Fibroblast of lung (primary cell): Measurements from ENCODE around the gene SCIN. TPM values are rescaled to one million over a fixed set of nuclear protein-coding genes. Genes with fewer than 3 reads are reported as not detected.
A peak's percentile ranks its signal among the peaks of the same experiment; 100 is the strongest.

Experiments used
- DNase-seq, 2 donors: peaks; one replicate each; pipeline versions ENCODE4 v3.0.0 to v3.0.0-alpha.2; 2010; ENCODE audit warnings: low read depth in 2 of 2
- H2AFZ ChIP-seq: 2 replicates; pipeline ENCODE4 v1.5.1; 2012; ENCODE audit warnings: low read length, control low read depth, inconsistent platforms
- H3K27ac ChIP-seq: 2 replicates; pipeline ENCODE4 v1.5.1; 2011; ENCODE audit warnings: low read length, control low read depth; ENCODE audit not compliant: insufficient read depth
- H3K27me3 ChIP-seq: 2 replicates; pipeline ENCODE4 v1.5.1; 2011; ENCODE audit warnings: mild to moderate bottlenecking, low read length; ENCODE audit not compliant: control insufficient read depth, insufficient read depth
- H3K36me3 ChIP-seq: 2 replicates; pipeline ENCODE4 v1.5.1; 2011; ENCODE audit warnings: low read length; ENCODE audit not compliant: control insufficient read depth, insufficient read depth
- H3K4me1 ChIP-seq: 2 replicates; pipeline ENCODE4 v1.5.1; 2011; ENCODE audit warnings: low read length; ENCODE audit not compliant: control insufficient read depth, insufficient read depth; ENCODE audit errors: extremely low read depth
- H3K4me2 ChIP-seq: 2 replicates; pipeline ENCODE4 v1.5.1; 2011; ENCODE audit warnings: low read length, control low read depth; ENCODE audit not compliant: insufficient read depth; ENCODE audit errors: extremely low read depth
- H3K4me3 ChIP-seq, 4 experiments: fragments of 200-600 bp in 1 of 4; sonication (generic) in 1 of 4; replicated peaks in 1 of 4; 2 replicates each; pipeline ENCODE4 v1.5.1; 2011 to 2016; ENCODE audit warnings: low read length in 4 of 4, low read depth in 3 of 4, mild to moderate bottlenecking in 3 of 4, control low read depth in 2 of 4, inconsistent platforms in 1 of 4, mixed read lengths in 1 of 4; ENCODE audit not compliant: insufficient read depth in 1 of 4; ENCODE audit errors: control extremely low read depth in 1 of 4
- H3K79me2 ChIP-seq: 2 replicates; pipeline ENCODE4 v1.5.1; 2012; ENCODE audit warnings: mild to moderate bottlenecking, low read length, inconsistent platforms; ENCODE audit not compliant: control insufficient read depth, insufficient read depth
- H3K9ac ChIP-seq: 2 replicates; pipeline ENCODE4 v1.5.1; 2011; ENCODE audit warnings: mild to moderate bottlenecking, low read length, control low read depth; ENCODE audit not compliant: insufficient read depth
- H3K9me3 ChIP-seq: 2 replicates; pipeline ENCODE4 v1.5.1; 2012; ENCODE audit warnings: low read depth, low read length; ENCODE audit not compliant: control insufficient read depth, insufficient read depth
- H4K20me1 ChIP-seq: 2 replicates; pipeline ENCODE4 v1.5.1; 2011; ENCODE audit warnings: low read length; ENCODE audit not compliant: control insufficient read depth, insufficient read depth; ENCODE audit errors: extremely low read depth
- EZH2 ChIP-seq: IDR thresholded peaks from 2 replicates; pipeline ENCODE4 v1.5.1; 2012; ENCODE audit warnings: low read length, control low read depth, mild to moderate bottlenecking; ENCODE audit errors: missing control alignments
- polyA plus RNA-seq, 2 donors: library from polyadenylated mRNA; depleted of rRNA in 1 of 2; stranded (reverse) in 1 of 2; unstranded in 1 of 2; fragments of >200 nt; gene quantifications; 2 replicates each; pipeline ENCODE4 v1.2.1, GENCODE V29; 2011 to 2012; ENCODE audit warnings: missing spikeins in 1 of 2
- total RNA-seq: library from RNA; depleted of rRNA; stranded (reverse); fragments of >200 nt; gene quantifications from 2 replicates; pipeline ENCODE4 v1.2.1, GENCODE V29; 2014
- TF ChIP-seq, protein P1 (sequence below), 2 donors: IDR thresholded peaks in 1 of 2; conservative IDR thresholded peaks in 1 of 2; 1 replicate in 1 of 2; 2 replicates in 1 of 2; pipeline ENCODE4 v1.5.1; 2011 to 2012; ENCODE audit warnings: low read length in 2 of 2, control low read depth in 1 of 2, inconsistent platforms in 1 of 2, low read depth in 1 of 2, mild to moderate bottlenecking in 1 of 2

The SCIN gene
- total and polyA plus RNA-seq, 2 donors (not counting 1 experiment from before 2014, with no cell fraction given): 0.08 to 0.17 TPM

- no peak overlapping the region for H3K4me3 ChIP-seq
- H3K4me2 ChIP-seq: no peak overlapping the region
- DNase-seq: no peak
- no peak overlapping the region for H3K9ac ChIP-seq
- no peak for TF ChIP-seq EZH2
- TF ChIP-seq, protein P1, sequence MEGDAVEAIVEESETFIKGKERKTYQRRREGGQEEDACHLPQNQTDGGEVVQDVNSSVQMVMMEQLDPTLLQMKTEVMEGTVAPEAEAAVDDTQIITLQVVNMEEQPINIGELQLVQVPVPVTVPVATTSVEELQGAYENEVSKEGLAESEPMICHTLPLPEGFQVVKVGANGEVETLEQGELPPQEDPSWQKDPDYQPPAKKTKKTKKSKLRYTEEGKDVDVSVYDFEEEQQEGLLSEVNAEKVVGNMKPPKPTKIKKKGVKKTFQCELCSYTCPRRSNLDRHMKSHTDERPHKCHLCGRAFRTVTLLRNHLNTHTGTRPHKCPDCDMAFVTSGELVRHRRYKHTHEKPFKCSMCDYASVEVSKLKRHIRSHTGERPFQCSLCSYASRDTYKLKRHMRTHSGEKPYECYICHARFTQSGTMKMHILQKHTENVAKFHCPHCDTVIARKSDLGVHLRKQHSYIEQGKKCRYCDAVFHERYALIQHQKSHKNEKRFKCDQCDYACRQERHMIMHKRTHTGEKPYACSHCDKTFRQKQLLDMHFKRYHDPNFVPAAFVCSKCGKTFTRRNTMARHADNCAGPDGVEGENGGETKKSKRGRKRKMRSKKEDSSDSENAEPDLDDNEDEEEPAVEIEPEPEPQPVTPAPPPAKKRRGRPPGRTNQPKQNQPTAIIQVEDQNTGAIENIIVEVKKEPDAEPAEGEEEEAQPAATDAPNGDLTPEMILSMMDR (conservative IDR thresholded peaks at IDR 0.05 in 1 of 2, IDR thresholded peaks at IDR 0.05 in 1 of 2; ENCODE audit: low read depth in 1 of 2, low read length in 2 of 2): no peak
- no peaks in the 10 kb centered on the region for H4K20me1 ChIP-seq
- no peaks in the 10 kb centered on the region for H3K79me2 ChIP-seq
- H2AFZ ChIP-seq: no peak overlapping the region
- H3K4me1 ChIP-seq: no peaks in the 10 kb centered on the region
- no peak overlapping the region for H3K27ac ChIP-seq
- H3K9me3 ChIP-seq: no peaks in the 10 kb centered on the region
- no peaks in the 10 kb centered on the region for H3K36me3 ChIP-seq
- H3K27me3 ChIP-seq: peaks cover 4% of the 10 kb centered on the region
Observed at GRCh38 chr7:12578930-12579640, 8.6 kb downstream of the SCIN start.

DNA sequence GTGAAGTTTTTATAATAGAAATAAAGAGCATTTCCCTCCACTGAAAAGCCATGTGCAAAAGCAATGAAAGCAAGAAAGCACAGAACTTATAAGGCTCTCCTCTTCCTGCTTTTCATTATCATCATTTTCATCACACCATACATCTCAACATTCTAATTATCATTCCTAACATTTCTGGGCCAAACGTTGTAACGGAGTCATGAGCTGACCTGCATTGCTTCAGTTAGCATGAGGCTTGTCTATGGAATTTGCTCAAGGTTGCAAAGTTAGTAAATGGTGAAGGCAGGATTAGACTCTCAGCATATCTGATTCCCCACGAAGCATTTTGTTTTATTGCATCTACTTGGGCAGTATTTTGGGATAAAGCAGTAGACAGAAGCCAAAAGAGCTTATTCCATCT, 11.4 kb downstream of the SCIN start:
- Histone ChIP-seq H3K4me3 (no peak overlapping the region), H3K79me2 (no peaks in the 10 kb centered on the region), H3K36me3 (no peaks in the 10 kb centered on the region), H2AFZ (no peak overlapping the region), H3K4me1 (no peaks in the 10 kb centered on the region), H3K27ac (no peak overlapping the region), H3K4me2 (no peak overlapping the region), H3K27me3 (peaks cover 4% of the 10 kb centered on the region), H4K20me1 (no peaks in the 10 kb centered on the region), H3K9me3 (no peaks in the 10 kb centered on the region), H3K9ac (no peak overlapping the region)
- TF ChIP-seq EZH2: no peak
- TF ChIP-seq, protein P1 (conservative IDR thresholded peaks at IDR 0.05 in 1 of 2, IDR thresholded peaks at IDR 0.05 in 1 of 2; ENCODE audit: low read depth in 1 of 2, low read length in 2 of 2): no peak
- DNase-seq: peak in 1 of 2 donors; percentile 25

- no peak overlapping the region for H3K9ac ChIP-seq
- no peaks in the 10 kb centered on the region for H4K20me1 ChIP-seq
- no peaks in the 10 kb centered on the region for H3K36me3 ChIP-seq
- H2AFZ ChIP-seq: no peak overlapping the region
- no peaks in the 10 kb centered on the region for H3K9me3 ChIP-seq
- TF ChIP-seq EZH2: no peak
- TF ChIP-seq, protein P1 (conservative IDR thresholded peaks at IDR 0.05 in 1 of 2, IDR thresholded peaks at IDR 0.05 in 1 of 2; ENCODE audit: low read depth in 1 of 2, low read length in 2 of 2): no peak
- no peak for DNase-seq
- H3K79me2 ChIP-seq: no peaks in the 10 kb centered on the region
- peaks cover 4% of the 10 kb centered on the region for H3K27me3 ChIP-seq
- H3K4me1 ChIP-seq: no peaks in the 10 kb centered on the region
- H3K27ac ChIP-seq: no peak overlapping the region
- H3K4me3 ChIP-seq: no peak overlapping the region
- H3K4me2 ChIP-seq: no peak overlapping the region
Observed at GRCh38 chr7:12582362-12582761, 11.8 kb downstream of the SCIN start.
